ENCODE data around the gene UROC1. TPM values are rescaled to one million over a fixed set of nuclear protein-coding genes. Genes with fewer than 3 reads are reported as not detected.

The UROC1 gene
- total and polyA plus RNA-seq, 2 of the 13 experiments (the other 11 are each of a cell fraction or from before 2014, with no cell fraction given): 0.71 to 1.3 TPM

GRCh38 chr3:126474498-126475412, 42.8 kb downstream of the UROC1 start (continued):
- TF ChIP-seq HNRNPH1 (optimal IDR thresholded peaks at IDR 0.05; ENCODE audit: low read depth, low read length): no peak
- no peak for TF ChIP-seq ZNF256 (CRISPR knock-in tag; conservative IDR thresholded peaks at IDR 0.05)
- no peak for TF ChIP-seq JUN (CRISPR knock-in tag; IDR thresholded peaks at IDR 0.05)
- TF ChIP-seq, protein P1, sequence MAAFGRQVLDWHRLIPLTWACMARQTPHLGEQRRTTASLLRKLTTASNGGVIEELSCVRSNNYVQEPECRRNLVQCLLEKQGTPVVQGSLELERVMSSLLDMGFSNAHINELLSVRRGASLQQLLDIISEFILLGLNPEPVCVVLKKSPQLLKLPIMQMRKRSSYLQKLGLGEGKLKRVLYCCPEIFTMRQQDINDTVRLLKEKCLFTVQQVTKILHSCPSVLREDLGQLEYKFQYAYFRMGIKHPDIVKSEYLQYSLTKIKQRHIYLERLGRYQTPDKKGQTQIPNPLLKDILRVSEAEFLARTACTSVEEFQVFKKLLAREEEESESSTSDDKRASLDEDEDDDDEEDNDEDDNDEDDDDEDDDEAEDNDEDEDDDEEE (CRISPR knock-in tag; IDR thresholded peaks at IDR 0.05): no peak
- no peak for TF ChIP-seq HOXA3 (CRISPR knock-in tag; IDR thresholded peaks at IDR 0.05)
- no peak for TF ChIP-seq HNRNPL (IDR thresholded peaks at IDR 0.05; ENCODE audit: low read depth, low read length)
- TF ChIP-seq ZNF530 (CRISPR knock-in tag; IDR thresholded peaks at IDR 0.05; ENCODE audit: low read depth): no peak
- no peak for TF ChIP-seq GRHL1 (CRISPR knock-in tag; conservative IDR thresholded peaks at IDR 0.05)
- no peak for TF ChIP-seq ZNF564 (CRISPR knock-in tag; IDR thresholded peaks at IDR 0.05)
- no peak for TF ChIP-seq DR1 (CRISPR knock-in tag; IDR thresholded peaks at IDR 0.05)
- TF ChIP-seq, protein P2, sequence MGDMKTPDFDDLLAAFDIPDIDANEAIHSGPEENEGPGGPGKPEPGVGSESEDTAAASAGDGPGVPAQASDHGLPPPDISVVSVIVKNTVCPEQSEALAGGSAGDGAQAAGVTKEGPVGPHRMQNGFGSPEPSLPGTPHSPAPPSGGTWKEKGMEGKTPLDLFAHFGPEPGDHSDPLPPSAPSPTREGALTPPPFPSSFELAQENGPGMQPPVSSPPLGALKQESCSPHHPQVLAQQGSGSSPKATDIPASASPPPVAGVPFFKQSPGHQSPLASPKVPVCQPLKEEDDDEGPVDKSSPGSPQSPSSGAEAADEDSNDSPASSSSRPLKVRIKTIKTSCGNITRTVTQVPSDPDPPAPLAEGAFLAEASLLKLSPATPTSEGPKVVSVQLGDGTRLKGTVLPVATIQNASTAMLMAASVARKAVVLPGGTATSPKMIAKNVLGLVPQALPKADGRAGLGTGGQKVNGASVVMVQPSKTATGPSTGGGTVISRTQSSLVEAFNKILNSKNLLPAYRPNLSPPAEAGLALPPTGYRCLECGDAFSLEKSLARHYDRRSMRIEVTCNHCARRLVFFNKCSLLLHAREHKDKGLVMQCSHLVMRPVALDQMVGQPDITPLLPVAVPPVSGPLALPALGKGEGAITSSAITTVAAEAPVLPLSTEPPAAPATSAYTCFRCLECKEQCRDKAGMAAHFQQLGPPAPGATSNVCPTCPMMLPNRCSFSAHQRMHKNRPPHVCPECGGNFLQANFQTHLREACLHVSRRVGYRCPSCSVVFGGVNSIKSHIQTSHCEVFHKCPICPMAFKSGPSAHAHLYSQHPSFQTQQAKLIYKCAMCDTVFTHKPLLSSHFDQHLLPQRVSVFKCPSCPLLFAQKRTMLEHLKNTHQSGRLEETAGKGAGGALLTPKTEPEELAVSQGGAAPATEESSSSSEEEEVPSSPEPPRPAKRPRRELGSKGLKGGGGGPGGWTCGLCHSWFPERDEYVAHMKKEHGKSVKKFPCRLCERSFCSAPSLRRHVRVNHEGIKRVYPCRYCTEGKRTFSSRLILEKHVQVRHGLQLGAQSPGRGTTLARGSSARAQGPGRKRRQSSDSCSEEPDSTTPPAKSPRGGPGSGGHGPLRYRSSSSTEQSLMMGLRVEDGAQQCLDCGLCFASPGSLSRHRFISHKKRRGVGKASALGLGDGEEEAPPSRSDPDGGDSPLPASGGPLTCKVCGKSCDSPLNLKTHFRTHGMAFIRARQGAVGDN (CRISPR knock-in tag; IDR thresholded peaks at IDR 0.05): peak; percentile 76
- TF ChIP-seq ZNF20 (CRISPR knock-in tag; IDR thresholded peaks at IDR 0.05): no peak
- TF ChIP-seq SRF (IDR thresholded peaks at IDR 0.05; ENCODE audit: low read depth, low read length): no peak
- no peak for TF ChIP-seq GMEB2 (CRISPR knock-in tag; IDR thresholded peaks at IDR 0.05; ENCODE audit: low read depth)
- TF ChIP-seq, protein P3, sequence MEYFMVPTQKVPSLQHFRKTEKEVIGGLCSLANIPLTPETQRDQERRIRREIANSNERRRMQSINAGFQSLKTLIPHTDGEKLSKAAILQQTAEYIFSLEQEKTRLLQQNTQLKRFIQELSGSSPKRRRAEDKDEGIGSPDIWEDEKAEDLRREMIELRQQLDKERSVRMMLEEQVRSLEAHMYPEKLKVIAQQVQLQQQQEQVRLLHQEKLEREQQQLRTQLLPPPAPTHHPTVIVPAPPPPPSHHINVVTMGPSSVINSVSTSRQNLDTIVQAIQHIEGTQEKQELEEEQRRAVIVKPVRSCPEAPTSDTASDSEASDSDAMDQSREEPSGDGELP (IDR thresholded peaks at IDR 0.05; ENCODE audit: borderline replicate concordance, low read depth): no peak
- no peak for TF ChIP-seq SRSF1 (optimal IDR thresholded peaks at IDR 0.05; ENCODE audit: low read depth, low read length)
- no peak for TF ChIP-seq PPARG (CRISPR knock-in tag; conservative IDR thresholded peaks at IDR 0.05)
- no peak for TF ChIP-seq ZNF652 (CRISPR knock-in tag; IDR thresholded peaks at IDR 0.05; ENCODE audit: borderline replicate concordance, low read depth)
- TF ChIP-seq NFIB (CRISPR knock-in tag; IDR thresholded peaks at IDR 0.05; ENCODE audit: borderline replicate concordance): no peak
- TF ChIP-seq TARDBP (CRISPR knock-in tag; IDR thresholded peaks at IDR 0.05): no peak
- no peak for TF ChIP-seq ZNF841 (CRISPR knock-in tag; IDR thresholded peaks at IDR 0.05; ENCODE audit: borderline replicate concordance)
